Muscle of leg (tissue), 11 donors: ENCODE results near the gene GATAD2A. TPM values are rescaled to one million over a fixed set of nuclear protein-coding genes. Genes with fewer than 3 reads are reported as not detected.

Source experiments
- DNase-seq: peaks from one replicate; pipeline ENCODE4 v3.0.0; 2013
- H3K27ac ChIP-seq: one replicate; pipeline ENCODE4 v1.5.1; 2013; ENCODE audit warnings: mild to moderate bottlenecking, low read length, control low read depth
- H3K27me3 ChIP-seq: one replicate; pipeline ENCODE4 v1.6.1; 2013; ENCODE audit warnings: low read length; ENCODE audit not compliant: control insufficient read depth, insufficient read depth
- H3K36me3 ChIP-seq: one replicate; pipeline ENCODE4 v1.6.1; 2013; ENCODE audit warnings: low read length; ENCODE audit not compliant: control insufficient read depth, insufficient read depth
- H3K4me1 ChIP-seq: one replicate; pipeline ENCODE4 v1.6.1; 2013; ENCODE audit warnings: low read length; ENCODE audit not compliant: control insufficient read depth, insufficient read depth
- H3K4me3 ChIP-seq: one replicate; pipeline ENCODE4 v1.5.1; 2013; ENCODE audit warnings: low read length, control low read depth
- H3K9me3 ChIP-seq: replicated peaks from 2 replicates; pipeline ENCODE4 v1.6.1; 2013; ENCODE audit warnings: low read depth, low read length; ENCODE audit not compliant: control insufficient read depth
- WGBS: methylation state at CpG from one replicate; pipeline ENCODE4 v1.1.5; 2013; ENCODE audit warnings: missing lambda C conversion rate; ENCODE audit not compliant: insufficient coverage; 5-methylcytosine and 5-hydroxymethylcytosine counted together
- polyA plus RNA-seq, 8 donors: library from polyadenylated mRNA; unstranded; fragments of 120-200 nt; gene quantifications; one replicate each; pipeline versions ENCODE4 v1.2.1 to v1.2.3, GENCODE V29; 2013; ENCODE audit warnings: inconsistent platforms in 1 of 8, low replicate concordance in 1 of 8; ENCODE audit not compliant: insufficient read length in 8 of 8, insufficient read depth in 1 of 8
- total RNA-seq: library from RNA; stranded (reverse); fragments of 120-200 nt; gene quantifications from one replicate; pipeline ENCODE4 v1.2.4, GENCODE V29; 2013

The GATAD2A gene
- total and polyA plus RNA-seq, 9 donors: 25.1 to 62.2 (median 49.8) TPM

GRCh38 chr19:19458110-19458816, 52.8 kb downstream of the GATAD2A start:
- H3K27ac ChIP-seq: peak overlapping the region; percentile 65
- H3K4me3 ChIP-seq: no peak overlapping the region
- WGBS: 46% methylated on average over 8 of the region's 14 CpGs
- DNase-seq: peak; percentile 52
- H3K27me3 ChIP-seq: no peaks in the 10 kb centered on the region
- H3K9me3 ChIP-seq: no peaks in the 10 kb centered on the region
- peaks cover 14% of the 10 kb centered on the region for H3K36me3 ChIP-seq
- peaks cover 68% of the 10 kb centered on the region for H3K4me1 ChIP-seq

- DNase-seq: no peak
- Histone ChIP-seq H3K27me3 (no peaks in the 10 kb centered on the region), H3K36me3 (peaks cover 14% of the 10 kb centered on the region), H3K27ac (peak overlapping the region; percentile 95), H3K4me1 (peaks cover 76% of the 10 kb centered on the region), H3K9me3 (no peaks in the 10 kb centered on the region), H3K4me3 (no peak overlapping the region)
Measured at GRCh38 chr19:19459073-19459472, 53.6 kb downstream of the GATAD2A start.

GRCh38 chr19:19459707-19460251, 54.3 kb downstream of the GATAD2A start:
- peak; percentile 60 for DNase-seq
- H3K9me3 ChIP-seq: no peaks in the 10 kb centered on the region
- WGBS: 73% methylated on average over 6 of the region's 8 CpGs
- H3K27ac ChIP-seq: peak overlapping the region; percentile 95
- H3K4me3 ChIP-seq: no peak overlapping the region
- H3K27me3 ChIP-seq: no peaks in the 10 kb centered on the region
- peaks cover 14% of the 10 kb centered on the region for H3K36me3 ChIP-seq
- peaks cover 83% of the 10 kb centered on the region for H3K4me1 ChIP-seq

GRCh38 chr19:19460258-19460731, 54.8 kb downstream of the GATAD2A start:
- Histone ChIP-seq H3K9me3 (no peaks in the 10 kb centered on the region), H3K27ac (peak overlapping the region; percentile 95), H3K27me3 (no peaks in the 10 kb centered on the region), H3K36me3 (peaks cover 20% of the 10 kb centered on the region), H3K4me3 (no peak overlapping the region), H3K4me1 (peaks cover 89% of the 10 kb centered on the region)
- no peak for DNase-seq
- 60% methylated on average over 10 of the region's 10 CpGs for WGBS

- H3K27me3 ChIP-seq: no peaks in the 10 kb centered on the region
- peak overlapping the region; percentile 95 for H3K27ac ChIP-seq
- peak; percentile 65 for DNase-seq
- peaks cover 25% of the 10 kb centered on the region for H3K36me3 ChIP-seq
- no peaks in the 10 kb centered on the region for H3K9me3 ChIP-seq
- H3K4me1 ChIP-seq: peaks cover 94% of the 10 kb centered on the region
- WGBS: 7% methylated on average over 8 of the region's 18 CpGs
- H3K4me3 ChIP-seq: no peak overlapping the region
Measured at GRCh38 chr19:19460761-19461265, 55.3 kb downstream of the GATAD2A start.

- peaks cover 29% of the 10 kb centered on the region for H3K36me3 ChIP-seq
- no peak for DNase-seq
- no peaks in the 10 kb centered on the region for H3K9me3 ChIP-seq
- H3K4me1 ChIP-seq: peaks cover 95% of the 10 kb centered on the region
- H3K27me3 ChIP-seq: no peaks in the 10 kb centered on the region
- 100% methylated on average over 3 of the region's 4 CpGs for WGBS
- H3K4me3 ChIP-seq: no peak overlapping the region
- peak overlapping the region; percentile 95 for H3K27ac ChIP-seq
Measured at GRCh38 chr19:19461306-19461670, 55.8 kb downstream of the GATAD2A start.

GRCh38 chr19:19461671-19462622, 56.5 kb downstream of the GATAD2A start:
- H3K27me3 ChIP-seq: no peaks in the 10 kb centered on the region
- 28% methylated on average over 21 of the region's 27 CpGs for WGBS
- H3K36me3 ChIP-seq: peaks cover 30% of the 10 kb centered on the region
- H3K27ac ChIP-seq: peak overlapping the region; percentile 95
- DNase-seq: peak; percentile 93
- peaks cover 90% of the 10 kb centered on the region for H3K4me1 ChIP-seq
- H3K9me3 ChIP-seq: no peaks in the 10 kb centered on the region
- H3K4me3 ChIP-seq: peak overlapping the region; percentile 29

GRCh38 chr19:19463348-19464117, 58.1 kb downstream of the GATAD2A start:
- Histone ChIP-seq H3K9me3 (peaks cover 13% of the 10 kb centered on the region), H3K4me1 (peaks cover 77% of the 10 kb centered on the region), H3K36me3 (peaks cover 27% of the 10 kb centered on the region), H3K27me3 (no peaks in the 10 kb centered on the region), H3K4me3 (no peak overlapping the region), H3K27ac (peak overlapping the region; percentile 95)
- DNase-seq: peak; percentile 82
- 66% methylated on average over 12 of the region's 19 CpGs for WGBS

GRCh38 chr19:19464339-19465098, 59.0 kb downstream of the GATAD2A start:
- peaks cover 29% of the 10 kb centered on the region for H3K36me3 ChIP-seq
- H3K27ac ChIP-seq: peak overlapping the region; percentile 95
- H3K27me3 ChIP-seq: no peaks in the 10 kb centered on the region
- H3K9me3 ChIP-seq: peaks cover 20% of the 10 kb centered on the region
- 21% methylated on average over 11 of the region's 13 CpGs for WGBS
- peaks cover 69% of the 10 kb centered on the region for H3K4me1 ChIP-seq
- no peak overlapping the region for H3K4me3 ChIP-seq
- DNase-seq: peak; percentile 87
